ENCODE results near the gene CAMK2D.
A peak's percentile ranks its signal among the peaks of the same experiment; 100 is the strongest.

Gene CAMK2D

DNA sequence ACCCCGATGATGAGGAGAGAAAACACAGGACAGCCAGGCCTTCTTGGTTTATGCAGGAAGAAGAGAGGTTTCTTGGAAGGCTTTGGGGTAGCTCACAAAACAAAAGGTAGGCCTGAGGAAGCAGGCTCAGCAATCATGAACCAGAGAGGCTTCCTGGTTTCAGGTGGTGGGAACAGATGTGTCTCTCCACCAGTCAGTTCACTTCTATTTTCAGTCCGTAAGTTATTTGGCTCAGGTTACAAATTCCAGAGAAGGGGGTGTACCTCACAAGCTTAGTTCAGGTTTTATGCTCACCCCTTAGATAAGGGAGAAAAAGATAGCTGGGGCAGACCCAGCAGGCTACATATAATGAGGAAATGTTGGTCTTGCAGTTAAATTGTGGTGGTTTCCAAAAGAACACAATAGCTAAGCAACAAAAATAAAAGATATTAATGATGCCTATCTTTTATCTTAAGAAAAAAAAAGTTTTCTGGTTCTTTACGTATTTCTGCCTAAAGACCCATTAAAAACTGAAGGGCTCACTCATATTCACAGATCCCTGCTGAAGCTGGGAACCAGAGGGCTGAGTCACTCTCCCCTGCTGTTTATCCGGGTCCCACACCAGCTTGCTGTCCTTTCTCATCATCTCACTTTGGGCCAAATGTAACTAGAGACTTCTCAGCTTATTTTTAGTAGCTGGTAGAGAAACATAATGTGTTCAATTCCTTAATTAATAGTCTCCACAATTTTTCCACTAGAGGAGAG lies 177.0 kb downstream of the CAMK2D start:
- H3K4me1 Mint-ChIP-seq (ENCODE audit: low read depth in 2 of 2) = peaks cover 12 to 31% of the 10 kb centered on the region in 2 donors
- no peaks in the 10 kb centered on the region for H3K36me3 Mint-ChIP-seq (ENCODE audit: insufficient read depth)
- no peak for ATAC-seq (replicated peaks)
- no peak overlapping the region for H3K4me3 Mint-ChIP-seq
- H3K27me3 Mint-ChIP-seq = no peaks in the 10 kb centered on the region
- no peak overlapping the region for H3K27ac Mint-ChIP-seq
- no peak for DNase-seq
- H3K9me3 Mint-ChIP-seq = no peaks in the 10 kb centered on the region

- DNase-seq (no peak), ATAC-seq (replicated peaks) (no peak)
- Mint-ChIP-seq H3K4me1 (ENCODE audit: low read depth in 2 of 2) (peaks cover 18 to 26% of the 10 kb centered on the region in 2 donors), H3K4me3 (no peak overlapping the region), H3K9me3 (no peaks in the 10 kb centered on the region), H3K36me3 (ENCODE audit: insufficient read depth) (no peaks in the 10 kb centered on the region), H3K27me3 (no peaks in the 10 kb centered on the region), H3K27ac (no peak overlapping the region)
These were observed 178.8 kb downstream of the CAMK2D start for GRCh38 chr4:113582737-113583136.

DNA sequence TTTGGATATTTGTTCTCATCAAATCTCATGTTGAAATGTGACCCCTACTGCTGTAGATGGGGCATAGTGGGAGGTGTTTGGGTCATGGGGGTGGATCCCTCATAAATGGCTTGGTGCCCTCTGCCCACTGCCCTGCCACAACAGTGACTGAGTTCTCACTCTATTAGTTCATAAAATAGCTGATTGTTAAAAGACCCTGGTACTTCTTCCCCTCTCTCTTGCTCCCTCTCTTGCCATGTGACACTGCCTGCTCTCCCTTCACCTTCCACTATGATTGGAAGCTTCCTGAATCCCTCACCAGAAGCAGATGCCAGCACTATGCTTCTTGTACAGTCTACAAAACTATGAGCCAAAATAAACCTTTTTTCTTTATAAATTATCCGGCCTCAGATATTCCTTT lies 182.2 kb downstream of the CAMK2D start:
- no peak for ATAC-seq (replicated peaks)
- no peak overlapping the region for H3K27ac Mint-ChIP-seq
- no peak overlapping the region for H3K4me3 Mint-ChIP-seq
- no peaks in the 10 kb centered on the region for H3K27me3 Mint-ChIP-seq
- H3K36me3 Mint-ChIP-seq (ENCODE audit: insufficient read depth) = no peaks in the 10 kb centered on the region
- no peaks in the 10 kb centered on the region for H3K9me3 Mint-ChIP-seq
- peaks cover 28 to 36% of the 10 kb centered on the region in 2 donors for H3K4me1 Mint-ChIP-seq (ENCODE audit: low read depth in 2 of 2)
- no peak for DNase-seq

GRCh38 chr4:113576947-113577678 lies 184.4 kb downstream of the CAMK2D start:
- peak overlapping the region in 1 of 2 donors; percentile 2 for H3K27ac Mint-ChIP-seq
- H3K27me3 Mint-ChIP-seq = no peaks in the 10 kb centered on the region

GRCh38 chr4:113575401-113575800 lies 186.1 kb downstream of the CAMK2D start:
- Mint-ChIP-seq H3K9me3 (no peaks in the 10 kb centered on the region), H3K4me1 (ENCODE audit: low read depth in 2 of 2) (peaks cover 29 to 33% of the 10 kb centered on the region in 2 donors), H3K36me3 (ENCODE audit: insufficient read depth) (no peaks in the 10 kb centered on the region), H3K27me3 (no peaks in the 10 kb centered on the region), H3K4me3 (no peak overlapping the region), H3K27ac (no peak overlapping the region)
- DNase-seq (no peak), ATAC-seq (replicated peaks) (no peak)

More at GRCh38 chr4:113576947-113577678, 184.4 kb downstream of the CAMK2D start:
- H3K4me1 Mint-ChIP-seq (ENCODE audit: low read depth in 2 of 2) = peaks cover 29 to 33% of the 10 kb centered on the region in 2 donors
- ATAC-seq (replicated peaks) = no peak
- H3K36me3 Mint-ChIP-seq (ENCODE audit: insufficient read depth) = no peaks in the 10 kb centered on the region
- peak overlapping the region in 1 of 2 donors; percentile 2 for H3K4me3 Mint-ChIP-seq
- H3K9me3 Mint-ChIP-seq = no peaks in the 10 kb centered on the region
- no peak for DNase-seq

DNA sequence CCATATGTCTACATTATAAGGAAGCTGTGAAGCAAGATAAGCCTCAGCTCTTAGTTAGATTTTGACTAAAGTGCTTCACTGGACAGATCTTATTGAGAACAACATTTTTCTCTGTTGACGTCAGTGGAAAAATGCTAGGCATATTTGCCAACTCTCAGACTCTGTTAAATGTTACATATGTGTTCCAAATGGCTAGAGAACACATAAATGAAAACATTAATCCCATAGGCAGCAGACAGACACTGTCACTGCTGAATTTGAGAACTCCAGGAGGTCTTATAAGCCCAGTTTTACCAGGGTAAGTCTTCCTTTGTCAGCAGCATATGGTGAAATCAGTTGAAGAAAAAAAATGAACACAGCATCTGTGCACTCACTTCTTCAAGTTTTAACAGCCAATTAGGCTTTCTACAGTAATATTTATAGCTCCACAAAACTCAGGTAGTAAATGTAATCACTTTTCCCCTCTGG lies 186.9 kb downstream of the CAMK2D start:
- DNase-seq (no peak), ATAC-seq (replicated peaks) (no peak)
- no peaks in the 10 kb centered on the region for H3K27me3 Mint-ChIP-seq
- no peaks in the 10 kb centered on the region for H3K36me3 Mint-ChIP-seq (ENCODE audit: insufficient read depth)
- no peak overlapping the region for H3K4me3 Mint-ChIP-seq
- H3K9me3 Mint-ChIP-seq = no peaks in the 10 kb centered on the region
- H3K27ac Mint-ChIP-seq = no peak overlapping the region
- H3K4me1 Mint-ChIP-seq (ENCODE audit: low read depth in 2 of 2) = peaks cover 28 to 29% of the 10 kb centered on the region in 2 donors

GRCh38 chr4:113572620-113573019 lies 188.9 kb downstream of the CAMK2D start:
- Mint-ChIP-seq H3K27ac (no peak overlapping the region), H3K4me3 (no peak overlapping the region), H3K9me3 (no peaks in the 10 kb centered on the region), H3K27me3 (no peaks in the 10 kb centered on the region), H3K36me3 (ENCODE audit: insufficient read depth) (no peaks in the 10 kb centered on the region), H3K4me1 (ENCODE audit: low read depth in 2 of 2) (peaks cover 17 to 24% of the 10 kb centered on the region in 2 donors)
- DNase-seq (no peak), ATAC-seq (replicated peaks) (no peak)

DNA sequence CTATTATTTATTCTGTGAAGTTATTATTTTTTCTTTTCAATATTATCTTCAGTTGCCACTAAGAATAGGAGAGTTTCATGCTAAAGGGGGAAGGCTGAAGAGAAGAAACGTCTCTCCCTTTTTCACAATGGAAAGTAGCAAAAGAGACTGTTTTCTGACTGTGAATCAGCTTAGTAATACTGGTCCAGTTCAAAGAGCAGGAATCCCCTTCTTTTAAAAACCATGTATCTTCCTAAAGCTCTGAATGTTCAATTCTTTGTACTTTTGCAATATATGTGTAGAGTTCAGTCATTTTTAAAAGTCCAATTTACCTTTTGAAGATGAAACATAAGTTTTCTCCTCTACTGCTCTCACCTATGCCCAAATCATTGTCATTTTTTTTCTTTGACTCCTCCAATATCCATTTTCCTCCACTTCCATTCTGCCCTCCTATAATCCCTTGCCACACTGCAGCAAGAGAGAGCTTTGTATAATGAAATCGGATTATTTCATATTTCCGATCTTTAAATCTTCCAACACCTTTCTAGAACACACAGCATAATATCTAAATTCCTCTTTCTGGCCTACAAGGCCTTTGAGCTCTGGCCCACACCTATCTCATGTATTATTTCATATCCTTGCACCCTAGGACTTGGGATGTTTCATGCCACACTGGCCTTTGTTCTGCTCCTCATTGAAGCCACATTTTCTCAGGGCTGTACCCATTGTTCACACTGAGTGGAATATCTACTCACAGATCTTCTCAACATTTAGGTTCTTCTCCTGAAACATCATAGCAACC lies 195.3 kb downstream of the CAMK2D start:
- Mint-ChIP-seq H3K4me1 (ENCODE audit: low read depth in 2 of 2) (peaks cover 33 to 39% of the 10 kb centered on the region in 2 donors), H3K9me3 (no peaks in the 10 kb centered on the region), H3K36me3 (ENCODE audit: insufficient read depth) (peaks cover 5% of the 10 kb centered on the region), H3K27ac (peak overlapping the region in 1 of 2 donors; percentile 1), H3K4me3 (peak overlapping the region in 1 of 2 donors; percentile 2), H3K27me3 (no peaks in the 10 kb centered on the region)
- ATAC-seq (replicated peaks) = no peak
- no peak for DNase-seq

DNA sequence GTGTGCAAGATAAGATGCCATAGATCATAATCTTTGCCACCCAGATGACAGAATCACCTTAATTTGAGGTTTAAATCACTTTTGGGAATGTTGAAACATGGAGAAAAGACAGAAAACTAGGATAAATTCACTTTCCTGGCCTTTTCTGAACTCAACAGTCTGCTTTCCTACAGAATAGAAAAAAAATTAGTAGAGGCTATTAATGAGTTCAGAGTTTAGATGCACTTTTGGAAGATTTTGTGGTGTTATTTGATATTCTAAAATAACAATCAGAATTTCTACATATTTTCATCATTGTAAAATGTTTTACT lies 195.9 kb downstream of the CAMK2D start:
- peak overlapping the region in 1 of 2 donors; percentile 72 for H3K27ac Mint-ChIP-seq
- peaks cover 33 to 39% of the 10 kb centered on the region in 2 donors for H3K4me1 Mint-ChIP-seq (ENCODE audit: low read depth in 2 of 2)

DNA sequence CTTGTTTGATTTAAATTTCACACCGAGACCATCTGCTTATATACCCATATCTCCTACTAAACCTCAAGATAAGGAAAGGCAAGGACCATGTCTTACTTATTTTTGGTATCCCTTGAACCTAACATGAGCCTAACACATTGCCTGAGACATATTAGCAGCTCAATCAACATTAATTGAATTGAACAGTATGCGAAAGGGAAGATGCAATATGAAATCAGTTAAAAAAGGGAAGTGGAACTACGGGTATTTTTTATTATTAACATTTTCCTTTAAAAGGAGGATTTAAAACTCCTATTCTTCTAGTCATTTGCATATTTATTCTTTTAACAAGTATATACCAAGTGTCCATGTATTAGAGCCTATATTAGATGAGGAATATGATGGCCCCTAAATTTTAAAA lies 197.0 kb downstream of the CAMK2D start:
- no peak for DNase-seq
- peak overlapping the region; percentile 72 to 78 for H3K27ac Mint-ChIP-seq
- H3K4me1 Mint-ChIP-seq (ENCODE audit: low read depth in 2 of 2) = peaks cover 33 to 39% of the 10 kb centered on the region in 2 donors

More for the DNA sequence above, 195.9 kb downstream of the CAMK2D start:
- H3K36me3 Mint-ChIP-seq (ENCODE audit: insufficient read depth) = peaks cover 5% of the 10 kb centered on the region
- DNase-seq = no peak
- peak overlapping the region; percentile 74 to 78 for H3K4me3 Mint-ChIP-seq
- no peaks in the 10 kb centered on the region for H3K27me3 Mint-ChIP-seq
- no peak for ATAC-seq (replicated peaks)
- H3K9me3 Mint-ChIP-seq = no peaks in the 10 kb centered on the region

DNA sequence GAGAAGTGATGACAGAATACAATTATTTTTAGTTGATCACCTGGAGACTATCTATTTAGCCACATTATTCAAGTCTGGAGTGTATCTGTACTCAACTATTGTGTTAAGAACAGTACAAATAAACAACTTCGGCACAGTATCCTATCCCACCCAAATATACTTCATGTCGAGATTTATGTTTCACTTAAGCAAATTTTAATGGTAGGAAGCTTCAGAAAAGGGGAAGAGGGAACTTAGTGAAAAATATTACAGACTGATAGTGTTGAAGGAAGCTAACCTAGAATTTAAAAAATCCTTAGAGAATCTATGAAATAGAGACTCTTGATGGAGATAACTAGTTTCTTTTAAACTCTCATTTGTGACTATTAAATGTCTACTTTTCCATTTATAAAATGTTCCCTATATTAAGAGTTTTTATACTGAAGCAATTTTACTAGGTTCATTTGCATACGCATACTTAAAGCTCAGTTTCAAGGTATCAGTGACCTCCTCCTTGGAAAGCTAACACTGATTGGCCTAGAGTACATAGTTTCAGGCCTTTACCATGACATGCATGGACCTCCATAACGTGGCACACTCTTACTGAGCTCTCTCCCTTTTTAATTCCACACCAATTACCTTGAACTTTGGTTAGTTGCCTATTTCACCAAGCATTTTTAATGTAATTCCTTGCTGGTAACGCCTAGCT lies 197.7 kb downstream of the CAMK2D start:
- Mint-ChIP-seq H3K27me3 (no peaks in the 10 kb centered on the region), H3K36me3 (ENCODE audit: insufficient read depth) (peaks cover 6% of the 10 kb centered on the region), H3K9me3 (no peaks in the 10 kb centered on the region), H3K4me3 (peak overlapping the region; percentile 74 to 78), H3K4me1 (ENCODE audit: low read depth in 2 of 2) (peaks cover 33 to 39% of the 10 kb centered on the region in 2 donors), H3K27ac (no peak overlapping the region)
- DNase-seq = no peak
- no peak for ATAC-seq (replicated peaks)

More for the DNA sequence above, 197.0 kb downstream of the CAMK2D start:
- Mint-ChIP-seq H3K36me3 (ENCODE audit: insufficient read depth) (peaks cover 5% of the 10 kb centered on the region), H3K27me3 (no peaks in the 10 kb centered on the region), H3K9me3 (no peaks in the 10 kb centered on the region), H3K4me3 (peak overlapping the region; percentile 74 to 78)
- no peak for ATAC-seq (replicated peaks)

DNA sequence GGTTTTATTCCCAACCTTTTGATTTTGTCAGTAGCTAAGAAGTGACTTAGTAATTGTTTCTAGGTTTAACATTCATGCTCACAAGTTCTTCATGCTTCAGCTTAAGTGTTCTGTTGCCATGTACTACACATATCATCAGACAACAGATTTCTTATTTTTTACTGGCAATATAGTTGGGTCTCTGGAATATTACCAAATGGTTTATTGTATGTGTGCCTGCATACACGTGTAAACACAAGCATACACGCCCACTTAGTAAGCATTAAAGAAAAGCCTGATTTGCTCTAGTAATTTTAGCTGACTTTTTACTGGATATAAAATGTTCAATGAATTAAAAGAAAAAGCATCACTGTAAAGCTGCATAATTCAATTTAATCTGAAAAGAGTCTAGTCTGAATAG lies 199.8 kb downstream of the CAMK2D start:
- ATAC-seq (replicated peaks) = no peak
- no peak for DNase-seq
- H3K27me3 Mint-ChIP-seq = no peaks in the 10 kb centered on the region
- H3K36me3 Mint-ChIP-seq (ENCODE audit: insufficient read depth) = peaks cover 8% of the 10 kb centered on the region
- H3K27ac Mint-ChIP-seq = no peak overlapping the region
- no peak overlapping the region for H3K4me3 Mint-ChIP-seq
- H3K9me3 Mint-ChIP-seq = no peaks in the 10 kb centered on the region
- H3K4me1 Mint-ChIP-seq (ENCODE audit: low read depth in 2 of 2) = peaks cover 32 to 34% of the 10 kb centered on the region in 2 donors

DNA sequence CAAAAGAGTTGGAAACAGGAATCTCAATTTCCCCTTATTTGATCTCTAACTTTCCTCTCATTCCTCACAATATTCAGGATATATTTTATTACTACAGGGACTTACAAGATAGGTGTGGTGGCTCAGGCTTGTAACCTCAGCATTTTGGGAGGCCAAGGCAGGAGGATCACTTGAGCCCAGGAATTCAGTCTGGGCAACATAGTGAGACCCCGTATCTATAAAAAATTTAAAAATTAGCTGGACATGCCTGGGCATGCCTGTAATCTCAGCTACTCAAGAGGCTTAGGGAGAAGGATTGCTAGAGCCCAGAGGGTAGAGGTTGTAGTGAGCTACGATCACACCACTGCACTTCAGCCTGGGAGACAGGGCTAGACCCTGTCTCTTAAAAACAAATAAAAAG lies 200.4 kb downstream of the CAMK2D start:
- H3K36me3 Mint-ChIP-seq (ENCODE audit: insufficient read depth) = peaks cover 8% of the 10 kb centered on the region
- H3K27ac Mint-ChIP-seq = no peak overlapping the region
- no peak overlapping the region for H3K4me3 Mint-ChIP-seq
- peaks cover 27 to 32% of the 10 kb centered on the region in 2 donors for H3K4me1 Mint-ChIP-seq (ENCODE audit: low read depth in 2 of 2)
- H3K27me3 Mint-ChIP-seq = no peaks in the 10 kb centered on the region
- H3K9me3 Mint-ChIP-seq = no peaks in the 10 kb centered on the region
- DNase-seq (no peak), ATAC-seq (replicated peaks) (no peak)
